GM23338 (cell line): ENCODE results near the gene PDCD2L. TPM values are rescaled to one million over a fixed set of nuclear protein-coding genes. Genes with fewer than 3 reads are reported as not detected.

ENCODE experiments used
- ATAC-seq: fragments of 200-7000 bp; cut with Tn5 transposase; 3 replicates; pipeline ENCODE4 v1.9.1; 2020
- DNase-seq: peaks from one replicate; pipeline ENCODE4 v3.0.0-alpha.2; 2015; ENCODE audit warnings: low spot score
- H2AFZ ChIP-seq: fragments of 200-600 bp; sonication (generic); 2 replicates; pipeline ENCODE4 v1.8.0; 2016; ENCODE audit warnings: antibody characterized with exemption, mild to moderate bottlenecking, moderate library complexity
- H3F3A ChIP-seq: fragments of 200-600 bp; sonication (generic); replicated peaks from 2 replicates; pipeline ENCODE4 v1.8.0; 2017; ENCODE audit warnings: antibody characterized with exemption, mixed run types, low read depth
- H3K27ac ChIP-seq: fragments of 200-600 bp; sonication (generic); 2 replicates; pipeline ENCODE4 v1.6.1; 2016; ENCODE audit warnings: low read depth
- H3K27me3 ChIP-seq: fragments of 200-600 bp; sonication (generic); 2 replicates; pipeline ENCODE4 v1.8.0; 2016; ENCODE audit warnings: mild to moderate bottlenecking, mixed run types, moderate library complexity; ENCODE audit not compliant: insufficient read depth
- H3K36me3 ChIP-seq: fragments of 200-600 bp; sonication (generic); 2 replicates; pipeline ENCODE4 v1.8.0; 2016; ENCODE audit warnings: mild to moderate bottlenecking; ENCODE audit not compliant: insufficient read depth
- H3K4me1 ChIP-seq: fragments of 200-600 bp; sonication (generic); 2 replicates; pipeline ENCODE4 v1.8.0; 2016; ENCODE audit warnings: mild to moderate bottlenecking, moderate library complexity; ENCODE audit not compliant: insufficient read depth
- H3K4me2 ChIP-seq: fragments of 200-600 bp; sonication (generic); 2 replicates; pipeline ENCODE4 v1.7.1; 2017; ENCODE audit warnings: mixed run types
- H3K4me3 ChIP-seq: fragments of 200-600 bp; sonication (generic); 2 replicates; pipeline ENCODE4 v1.6.1; 2016; ENCODE audit warnings: mixed run types
- H3K79me2 ChIP-seq: fragments of 200-600 bp; sonication (generic); replicated peaks from 2 replicates; pipeline ENCODE4 v1.8.0; 2017; ENCODE audit warnings: mild to moderate bottlenecking; ENCODE audit not compliant: insufficient read depth
- H3K9me2 ChIP-seq: fragments of 200-600 bp; sonication (generic); 2 replicates; pipeline ENCODE4 v1.8.0; 2017; ENCODE audit not compliant: insufficient read depth
- H4K20me1 ChIP-seq: fragments of 200-600 bp; sonication (generic); replicated peaks from 2 replicates; pipeline ENCODE4 v1.8.0; 2017; ENCODE audit warnings: mild to moderate bottlenecking; ENCODE audit not compliant: insufficient read depth
- H3K27ac Mint-ChIP-seq: 2 replicates; pipeline ENCODE4 v1.8.0; 2020; ENCODE audit warnings: inconsistent platforms, mild to moderate bottlenecking, moderate library complexity, mixed read lengths
- H3K27me3 Mint-ChIP-seq: 3 replicates; pipeline ENCODE4 v1.8.0; 2022; ENCODE audit warnings: low read depth, mild to moderate bottlenecking, moderate library complexity, mixed read lengths, inconsistent platforms; ENCODE audit not compliant: insufficient read depth, poor library complexity
- H3K36me3 Mint-ChIP-seq: 3 replicates; pipeline ENCODE4 v1.8.0; 2021; ENCODE audit warnings: low read depth, mild to moderate bottlenecking, inconsistent platforms, moderate library complexity, mixed read lengths
- H3K4me1 Mint-ChIP-seq: 3 replicates; pipeline ENCODE4 v1.8.0; 2020; ENCODE audit warnings: mild to moderate bottlenecking, inconsistent platforms, mixed read lengths
- H3K4me3 Mint-ChIP-seq: 3 replicates; pipeline ENCODE4 v1.8.0; 2021; ENCODE audit warnings: moderate library complexity, mild to moderate bottlenecking, inconsistent platforms, mixed read lengths
- H3K9me3 Mint-ChIP-seq: 3 replicates; pipeline ENCODE4 v1.8.0; 2020; ENCODE audit warnings: moderate library complexity, mild to moderate bottlenecking, inconsistent platforms, mixed read lengths
- CREB1 ChIP-seq: fragments of 250-450 bp; sonication (Bioruptor Pico); IDR thresholded peaks from 2 replicates; pipeline ENCODE4 v1.5.0; 2020; ENCODE audit warnings: low read depth, mild to moderate bottlenecking, moderate library complexity
- CTCF ChIP-seq, 2 experiments: fragments of 200-600 bp in 1 of 2; sonication (generic) in 1 of 2; conservative IDR thresholded peaks; 2 replicates each; pipeline versions ENCODE4 v1.5.1 to v1.6.1; 2016 to 2017; ENCODE audit warnings: antibody characterized with exemption in 2 of 2, low read depth in 2 of 2, mild to moderate bottlenecking in 2 of 2, moderate library complexity in 1 of 2
- ETS1 ChIP-seq: IDR thresholded peaks from 2 replicates; pipeline ENCODE4 v1.6.1; 2016; ENCODE audit warnings: antibody characterized with exemption
- EZH2 ChIP-seq: fragments of 200-600 bp; sonication (generic); IDR thresholded peaks from one replicate; pipeline ENCODE4 v1.8.0; 2017; ENCODE audit warnings: antibody characterized with exemption, mild to moderate bottlenecking, low read depth; ENCODE audit not compliant: unreplicated experiment
- NANOG ChIP-seq: IDR thresholded peaks from 2 replicates; pipeline ENCODE4 v1.6.1; 2016; ENCODE audit warnings: antibody characterized with exemption, borderline replicate concordance
- REST ChIP-seq: IDR thresholded peaks from one replicate; pipeline ENCODE4 v1.6.1; 2018; ENCODE audit warnings: antibody characterized with exemption; ENCODE audit not compliant: unreplicated experiment
- STAT1 ChIP-seq: IDR thresholded peaks from one replicate; pipeline ENCODE4 v1.6.1; 2016; ENCODE audit warnings: antibody characterized with exemption; ENCODE audit not compliant: unreplicated experiment
- ZNF114 ChIP-seq: fragments of 250-450 bp; sonication (Bioruptor Pico); IDR thresholded peaks from 2 replicates; pipeline ENCODE4 v1.5.0; 2020; ENCODE audit warnings: mild to moderate bottlenecking, moderate library complexity
- ZNF331 ChIP-seq: fragments of 250-450 bp; sonication (Bioruptor Pico); IDR thresholded peaks from 2 replicates; pipeline ENCODE4 v1.5.0; 2020; ENCODE audit warnings: low read depth, mild to moderate bottlenecking, moderate library complexity
- polyA plus RNA-seq: library from polyadenylated mRNA; unstranded; fragments of >200 nt; fragmentation: Nextera tagmentation; extraction: Ambion mirVana; gene quantifications from 2 replicates; pipeline ENCODE4 v1.2.1, GENCODE V29; 2016
- total RNA-seq: library from RNA; depleted of rRNA; stranded (reverse); fragments of >200 nt; shearing (Covaris generic); gene quantifications from 2 replicates; pipeline ENCODE4 v1.2.3, GENCODE V29; 2014

The PDCD2L gene
- total and polyA plus RNA-seq, 2 experiments from 2014 or later: 61.3 to 67.2 TPM

GRCh38 chr19:34365463-34366401, 38.5 kb upstream of the PDCD2L start (continued):
- TF ChIP-seq CTCF (conservative IDR thresholded peaks at IDR 0.05; ENCODE audit: low read depth in 2 of 2): no peak
- no peak for TF ChIP-seq CREB1 (CRISPR knock-in tag)
- TF ChIP-seq ZNF114 (CRISPR knock-in tag): no peak
- TF ChIP-seq ETS1: no peak
- TF ChIP-seq REST: no peak
- no peak for TF ChIP-seq ZNF331 (CRISPR knock-in tag)
- TF ChIP-seq EZH2: no peak

GRCh38 chr19:34366738-34367623, 37.2 kb upstream of the PDCD2L start:
- DNase-seq (no peak), ATAC-seq (no peak)
- H3K27ac Mint-ChIP-seq: no peak overlapping the region
- H3K27me3 Mint-ChIP-seq: peaks cover 28% of the 10 kb centered on the region
- H3K9me2 ChIP-seq: no peaks in the 10 kb centered on the region
- peaks cover 39% of the 10 kb centered on the region for H3K79me2 ChIP-seq
- H3K4me3 Mint-ChIP-seq: peak overlapping the region; percentile 96
- peak overlapping the region; percentile 96; the same call in 1 of the 2 replicates for H3K4me3 ChIP-seq
- H3K4me1 Mint-ChIP-seq: peaks cover 20% of the 10 kb centered on the region
- peaks cover 8% of the 10 kb centered on the region for H3K4me1 ChIP-seq
- H3K9me3 Mint-ChIP-seq: no peaks in the 10 kb centered on the region
- H3K36me3 ChIP-seq: peaks cover 28% of the 10 kb centered on the region
- H3K27ac ChIP-seq: no peak overlapping the region
- no peaks in the 10 kb centered on the region for H3K27me3 ChIP-seq
- H2AFZ ChIP-seq: no peak overlapping the region
- peak overlapping the region; percentile 98; the same call in 1 of the 2 replicates for H3K4me2 ChIP-seq
- peaks cover 12% of the 10 kb centered on the region for H3F3A ChIP-seq
- peaks cover 26% of the 10 kb centered on the region for H4K20me1 ChIP-seq
- peaks cover 62% of the 10 kb centered on the region for H3K36me3 Mint-ChIP-seq
- TF ChIP-seq STAT1: no peak
- TF ChIP-seq ETS1: no peak
- TF ChIP-seq ZNF331 (CRISPR knock-in tag): no peak
- no peak for TF ChIP-seq NANOG
- TF ChIP-seq CTCF (conservative IDR thresholded peaks at IDR 0.05; ENCODE audit: low read depth in 2 of 2): no peak
